H1 (cell line): ENCODE data around the gene TTPAL. TPM values are rescaled to one million over a fixed set of nuclear protein-coding genes. Genes with fewer than 3 reads are reported as not detected.

Experiments
- CTCF ChIA-PET: fragments of 300-600 bp; sonication (Branson Sonifier 250); formaldehyde crosslinking; loops from one replicate; lab custom pipeline; 2021; ENCODE audit not compliant: partially characterized antibody; lab: Charles Lee
- POLR2A ChIA-PET: fragments of 300-600 bp; sonication (Branson Sonifier 250); formaldehyde crosslinking; loops from one replicate; lab custom pipeline; 2021; ENCODE audit warnings: inconsistent platforms; ENCODE audit not compliant: partially characterized antibody; lab: Charles Lee
- DNase-seq, 2 experiments: peaks; one replicate each; pipeline versions ENCODE4 v3.0.0 to v3.0.0-alpha.2; 2010 to 2022; ENCODE audit warnings: low spot score in 2 of 2, low read depth in 1 of 2, mixed read lengths in 1 of 2
- FAIRE-seq: peaks from 2 replicates; lab custom pipeline; 2011; peaks lifted over from hg19 to GRCh38; lab: Jason Lieb, UNC
- H2AFZ ChIP-seq: 2 replicates; pipeline ENCODE4 v1.8.1; 2012; ENCODE audit warnings: low read length, inconsistent platforms
- H2AK5ac ChIP-seq: 2 replicates; pipeline ENCODE4 v1.6.1; 2013; ENCODE audit warnings: low read depth, low read length
- H2BK120ac ChIP-seq: replicated peaks from 2 replicates; pipeline ENCODE3; 2013; ENCODE audit warnings: low read depth, low read length, inconsistent platforms
- H2BK12ac ChIP-seq: 2 replicates; pipeline ENCODE4 v1.6.1; 2013; ENCODE audit warnings: low read depth, low read length
- H2BK15ac ChIP-seq: 2 replicates; pipeline ENCODE4 v1.6.1; 2013; ENCODE audit warnings: low read length
- H2BK20ac ChIP-seq: 2 replicates; pipeline ENCODE4 v1.6.1; 2013; ENCODE audit warnings: low read length
- H2BK5ac ChIP-seq: 2 replicates; pipeline ENCODE4 v1.6.1; 2013; ENCODE audit warnings: low read depth, low read length
- H3K14ac ChIP-seq: 2 replicates; pipeline ENCODE4 v1.6.1; 2013; ENCODE audit warnings: inconsistent platforms; ENCODE audit not compliant: insufficient read length
- H3K18ac ChIP-seq: 2 replicates; pipeline ENCODE4 v1.6.1; 2013; ENCODE audit warnings: low read length; ENCODE audit errors: extremely low read depth
- H3K23ac ChIP-seq: 2 replicates; pipeline ENCODE4 v1.6.1; 2013; ENCODE audit warnings: inconsistent platforms; ENCODE audit not compliant: insufficient read length
- H3K23me2 ChIP-seq: 2 replicates; pipeline ENCODE4 v1.6.1; 2013; ENCODE audit warnings: low read depth, low read length
- H3K27ac ChIP-seq: 2 replicates; pipeline ENCODE4 v1.6.1; 2011; ENCODE audit warnings: low read depth, low read length, inconsistent platforms
- H3K27me3 ChIP-seq, 4 experiments: replicated peaks in 1 of 4; 1 replicate in 1 of 4; 2 replicates in 3 of 4; pipeline versions ENCODE4 v1.6.1 to v1.8.1; 2011 to 2013; ENCODE audit warnings: low read length in 3 of 4, mild to moderate bottlenecking in 3 of 4, inconsistent platforms in 2 of 4, mixed read lengths in 2 of 4, moderate library complexity in 1 of 4; ENCODE audit not compliant: control insufficient read depth in 3 of 4, insufficient read depth in 3 of 4; ENCODE audit errors: extremely low read depth in 1 of 4
- H3K36me3 ChIP-seq, 4 experiments: 2 replicates each; pipeline versions ENCODE4 v1.6.1 to v1.8.1; 2011 to 2013; ENCODE audit warnings: mild to moderate bottlenecking in 4 of 4, low read length in 3 of 4, moderate library complexity in 2 of 4, control low read depth in 1 of 4, inconsistent platforms in 1 of 4; ENCODE audit not compliant: insufficient read depth in 4 of 4, control insufficient read depth in 2 of 4
- H3K4ac ChIP-seq: replicated peaks from 2 replicates; pipeline ENCODE3; 2013; ENCODE audit warnings: low read length, low read depth, mixed read lengths, inconsistent platforms; ENCODE audit not compliant: insufficient read length
- H3K4me1 ChIP-seq, 4 experiments: replicated peaks in 1 of 4; 1 replicate in 1 of 4; 2 replicates in 3 of 4; pipeline versions ENCODE4 v1.6.1 to v1.8.1; 2011 to 2013; ENCODE audit warnings: low read length in 3 of 4, inconsistent platforms in 2 of 4, mixed read lengths in 1 of 4; ENCODE audit not compliant: insufficient read depth in 4 of 4, control insufficient read depth in 3 of 4
- H3K4me2 ChIP-seq, 2 experiments: 2 replicates each; pipeline versions ENCODE4 v1.6.1 to v1.8.1; 2011 to 2013; ENCODE audit warnings: low read depth in 2 of 2, low read length in 2 of 2, control low read depth in 1 of 2, inconsistent platforms in 1 of 2, mild to moderate bottlenecking in 1 of 2; ENCODE audit not compliant: insufficient read depth in 1 of 2
- H3K4me3 ChIP-seq, 4 experiments: fragments of 200-600, 300-600 bp in 1 of 4; sonication (generic), shearing (Covaris generic), sonication (Bioruptor Twin) in 1 of 4; 2 replicates each; pipeline versions ENCODE4 v1.5.1 to v1.8.1; 2011 to 2016; ENCODE audit warnings: low read length in 4 of 4, low read depth in 3 of 4, control low read depth in 2 of 4, inconsistent platforms in 2 of 4, mild to moderate bottlenecking in 2 of 4, mixed read lengths in 1 of 4, moderate library complexity in 1 of 4; ENCODE audit not compliant: insufficient read depth in 2 of 4; ENCODE audit errors: extremely low read depth in 1 of 4
- H3K56ac ChIP-seq: replicated peaks from 2 replicates; pipeline ENCODE3; 2013; ENCODE audit warnings: low read depth, mild to moderate bottlenecking, mixed read lengths, low read length, inconsistent platforms; ENCODE audit not compliant: insufficient read length
- H3K79me1 ChIP-seq: 2 replicates; pipeline ENCODE4 v1.6.1; 2013; ENCODE audit warnings: low read depth, low read length, control low read depth
- H3K79me2 ChIP-seq, 2 experiments: 2 replicates each; pipeline versions ENCODE4 v1.6.1 to v1.8.1; 2012 to 2013; ENCODE audit warnings: low read length in 2 of 2, mild to moderate bottlenecking in 2 of 2, inconsistent platforms in 1 of 2; ENCODE audit not compliant: insufficient read depth in 2 of 2, control insufficient read depth in 1 of 2
- H3K9ac ChIP-seq, 4 experiments: replicated peaks in 1 of 4; 1 replicate in 1 of 4; 2 replicates in 3 of 4; pipeline versions ENCODE4 v1.6.1 to v1.8.1; 2011 to 2013; ENCODE audit warnings: low read depth in 3 of 4, low read length in 3 of 4, control low read depth in 2 of 4, mild to moderate bottlenecking in 2 of 4, moderate library complexity in 2 of 4, inconsistent platforms in 1 of 4; ENCODE audit errors: extremely low read depth in 1 of 4
- H3K9me3 ChIP-seq, 2 experiments: 2 replicates each; pipeline versions ENCODE4 v1.6.1 to v1.8.1; 2012 to 2013; ENCODE audit warnings: mild to moderate bottlenecking in 2 of 2, moderate library complexity in 2 of 2, control low read depth in 1 of 2, inconsistent platforms in 1 of 2, low read depth in 1 of 2, low read length in 1 of 2, mixed read lengths in 1 of 2; ENCODE audit not compliant: insufficient read depth in 2 of 2
- H4K20me1 ChIP-seq, 2 experiments: replicated peaks in 1 of 2; 2 replicates each; pipeline versions ENCODE3 to v1.8.1; 2011 to 2013; ENCODE audit warnings: inconsistent platforms in 2 of 2, low read length in 2 of 2, mild to moderate bottlenecking in 1 of 2; ENCODE audit not compliant: insufficient read depth in 2 of 2, control insufficient read depth in 1 of 2
- H4K5ac ChIP-seq: 2 replicates; pipeline ENCODE4 v1.6.1; 2013; ENCODE audit warnings: low read length, low read depth, mixed read lengths, inconsistent platforms; ENCODE audit not compliant: insufficient read length
- H4K8ac ChIP-seq: 2 replicates; pipeline ENCODE4 v1.8.0; 2013; ENCODE audit warnings: mild to moderate bottlenecking, moderate library complexity, low read length, inconsistent platforms; ENCODE audit not compliant: insufficient read depth; ENCODE audit errors: extremely low read depth
- H4K91ac ChIP-seq: replicated peaks from 2 replicates; pipeline ENCODE3; 2013; ENCODE audit warnings: low read length, mixed read lengths, inconsistent platforms; ENCODE audit not compliant: insufficient read length
- BACH1 ChIP-seq: IDR thresholded peaks from 2 replicates; pipeline ENCODE4 v1.6.1; 2012; ENCODE audit warnings: low read length, improper control_type of control experiment
- CREB1 ChIP-seq: IDR thresholded peaks from 2 replicates; pipeline ENCODE4 v1.6.1; 2012; ENCODE audit warnings: inconsistent platforms
- HDAC6 ChIP-seq: IDR thresholded peaks from one replicate; pipeline ENCODE4 v1.7.1; 2012; ENCODE audit warnings: low read depth, mild to moderate bottlenecking, inconsistent platforms, low read length, moderate library complexity
- SP2 ChIP-seq: IDR thresholded peaks from 2 replicates; pipeline ENCODE4 v1.6.1; 2012; ENCODE audit warnings: mild to moderate bottlenecking, low read length, inconsistent platforms
- WGBS, 2 experiments: shearing (Covaris generic) in 1 of 2; methylation state at CpG; one replicate each; pipeline versions ENCODE4 v1.1.6 to v1.1.7; 2013 to 2015; ENCODE audit warnings: low lambda C conversion rate in 2 of 2, mixed read lengths in 2 of 2, inconsistent platforms in 1 of 2, low coverage in 1 of 2, missing lambda C conversion rate in 1 of 2; ENCODE audit not compliant: insufficient replicate concordance in 2 of 2, insufficient coverage in 1 of 2, insufficient read length in 1 of 2; ENCODE audit errors: extremely low coverage in 1 of 2, missing lambda C conversion rate in 1 of 2; 5-methylcytosine and 5-hydroxymethylcytosine counted together
- polyA plus RNA-seq, 7 experiments: library from polyadenylated mRNA; depleted of rRNA in 3 of 7; stranded (reverse) in 5 of 7; unstranded in 2 of 7; fragments of >200 nt in 5 of 7; fragments of 200-250 nt in 2 of 7; gene quantifications; 1 replicate in 5 of 7; 2 replicates in 1 of 7; 4 replicates in 1 of 7; pipeline versions ENCODE4 v1.2.1 to v1.2.3, GENCODE V29; 2011 to 2013; ENCODE audit warnings: missing spikeins in 2 of 7, mixed read lengths in 2 of 7
- total RNA-seq: library from RNA; stranded (reverse); fragmentation: NEBNext Ultra II Directional; extraction: Animal tissue kit (Norgen Biotek cat#: 25700); gene quantifications from 2 replicates; pipeline ENCODE4 v1.2.1, GENCODE V29; 2021

TTPAL gene
- total and polyA plus RNA-seq, 2 of the 8 experiments (the other 6 are each of a cell fraction or from before 2014, with no cell fraction given), result 2.8 to 14.0 TPM

GRCh38 chr20:44463466-44463865, 12.2 kb upstream of the TTPAL start:
- Histone ChIP-seq H4K8ac (no peak overlapping the region), H3K79me2 (no peaks in the 10 kb centered on the region)
- no peak for TF ChIP-seq BACH1
- TF ChIP-seq SP2, result no peak
- TF ChIP-seq HDAC6, result no peak
- TF ChIP-seq CREB1, result no peak
- TF ChIP-seq, all 59 proteins: peak for 0
- Histone ChIP-seq H2BK120ac (no peak overlapping the region), H2AFZ (no peak overlapping the region), H3K14ac (no peak overlapping the region), H4K20me1 (no peaks in the 10 kb centered on the region), H2BK20ac (no peak overlapping the region), H3K4ac (no peak overlapping the region), H3K18ac (no peak overlapping the region), H3K79me1 (no peaks in the 10 kb centered on the region), H4K5ac (no peak overlapping the region), H3K4me1 (no peaks in the 10 kb centered on the region), H2BK5ac (no peak overlapping the region), H2AK5ac (0 out of 2 replicates have a peak overlapping the region, but pooled peaks have one; percentile 75), H3K36me3 (no peaks in the 10 kb centered on the region), H3K27me3 (no peaks in the 10 kb centered on the region), H3K23ac (no peak overlapping the region), H3K4me2 (no peak overlapping the region), H3K4me3 (no peak overlapping the region), H2BK15ac (no peak overlapping the region), H3K9ac (no peak overlapping the region), H4K91ac (no peak overlapping the region), H2BK12ac (no peak overlapping the region), H3K27ac (no peak overlapping the region), H3K56ac (no peak overlapping the region), H3K23me2 (no peaks in the 10 kb centered on the region), H3K9me3 (no peaks in the 10 kb centered on the region)
- DNase-seq, result no peak
- FAIRE-seq, result no peak
- ChIA-PET POLR2A (interaction anchor here (1.0 kb wide), 1 partner anchor 113 kb away, joined by 4 read pairs; no protein-coding TSS in a partner anchor), CTCF (interaction anchor here (0.7 to 1.6 kb wide), 4 partner anchors 14 to 347 kb away, joined by 3 to 5 read pairs (median 4); no protein-coding TSS in a partner anchor)
- 79% methylated on average over 5 of the region's 5 CpGs; no CpG with 5 or more reads in 1 of the 2 experiments for WGBS, 2 experiments
